Measurements from ENCODE around the gene RLIM.

The RLIM gene

DNA sequence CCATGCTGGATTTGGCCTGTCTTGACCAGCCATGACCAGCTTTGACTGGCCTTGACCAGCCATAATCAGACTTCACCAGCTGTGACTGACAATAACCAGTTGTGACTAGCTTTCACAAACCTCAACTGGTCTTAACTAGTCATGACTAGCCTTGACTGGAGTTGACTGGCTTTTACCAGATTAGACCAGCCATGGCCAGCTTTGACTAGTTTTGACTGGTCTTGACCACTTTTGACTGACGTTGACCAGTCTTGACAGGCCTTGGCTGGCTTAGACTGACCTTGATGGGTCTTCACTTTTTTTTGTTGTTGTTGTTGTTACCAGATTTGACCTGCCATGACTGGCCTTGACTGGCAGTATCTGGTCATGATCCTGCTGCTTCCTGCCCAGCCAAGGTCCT lies 67.4 kb downstream of the RLIM start:
- no peak for TF ChIP-seq EZH2 (IDR thresholded peaks at IDR 0.05; ENCODE audit: borderline replicate concordance, low read depth, low read length, severe bottlenecking)
- TF ChIP-seq, protein P1, sequence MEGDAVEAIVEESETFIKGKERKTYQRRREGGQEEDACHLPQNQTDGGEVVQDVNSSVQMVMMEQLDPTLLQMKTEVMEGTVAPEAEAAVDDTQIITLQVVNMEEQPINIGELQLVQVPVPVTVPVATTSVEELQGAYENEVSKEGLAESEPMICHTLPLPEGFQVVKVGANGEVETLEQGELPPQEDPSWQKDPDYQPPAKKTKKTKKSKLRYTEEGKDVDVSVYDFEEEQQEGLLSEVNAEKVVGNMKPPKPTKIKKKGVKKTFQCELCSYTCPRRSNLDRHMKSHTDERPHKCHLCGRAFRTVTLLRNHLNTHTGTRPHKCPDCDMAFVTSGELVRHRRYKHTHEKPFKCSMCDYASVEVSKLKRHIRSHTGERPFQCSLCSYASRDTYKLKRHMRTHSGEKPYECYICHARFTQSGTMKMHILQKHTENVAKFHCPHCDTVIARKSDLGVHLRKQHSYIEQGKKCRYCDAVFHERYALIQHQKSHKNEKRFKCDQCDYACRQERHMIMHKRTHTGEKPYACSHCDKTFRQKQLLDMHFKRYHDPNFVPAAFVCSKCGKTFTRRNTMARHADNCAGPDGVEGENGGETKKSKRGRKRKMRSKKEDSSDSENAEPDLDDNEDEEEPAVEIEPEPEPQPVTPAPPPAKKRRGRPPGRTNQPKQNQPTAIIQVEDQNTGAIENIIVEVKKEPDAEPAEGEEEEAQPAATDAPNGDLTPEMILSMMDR (IDR thresholded peaks at IDR 0.05; ENCODE audit: borderline replicate concordance, extremely low read depth, low read length, poor library complexity, severe bottlenecking) = no peak
- H3K79me2 ChIP-seq (ENCODE audit: insufficient read depth, low read length) = no peaks in the 10 kb centered on the region
- ATAC-seq (ENCODE audit: insufficient read depth, low read depth) (no peak), DNase-seq (no peak)
- H3K9ac ChIP-seq (ENCODE audit: low read depth, low read length) = no peak overlapping the region
- H3K27ac ChIP-seq (ENCODE audit: low read length) = no peak overlapping the region
- no peaks in the 10 kb centered on the region for H4K20me1 ChIP-seq (ENCODE audit: insufficient read depth, low read length)
- H3K4me3 ChIP-seq (ENCODE audit: low read depth in 1 of 2, low read length in 2 of 2) = no peak overlapping the region
- no peaks in the 10 kb centered on the region for H3K9me3 ChIP-seq (ENCODE audit: insufficient read depth, low read length, severe bottlenecking)
- H3K4me1 ChIP-seq (ENCODE audit: insufficient read depth, low read length) = peaks cover 4% of the 10 kb centered on the region; the same call in 1 of the 2 replicates
- no peak overlapping the region for H3K4me2 ChIP-seq (ENCODE audit: insufficient read depth, low read length)
- no peak overlapping the region for H2AFZ ChIP-seq (ENCODE audit: low read depth, low read length)
- H3K27me3 ChIP-seq (ENCODE audit: insufficient read depth, low read length, poor library complexity) = no peaks in the 10 kb centered on the region
- H3K36me3 ChIP-seq (ENCODE audit: insufficient read depth, low read length) = no peaks in the 10 kb centered on the region

DNA sequence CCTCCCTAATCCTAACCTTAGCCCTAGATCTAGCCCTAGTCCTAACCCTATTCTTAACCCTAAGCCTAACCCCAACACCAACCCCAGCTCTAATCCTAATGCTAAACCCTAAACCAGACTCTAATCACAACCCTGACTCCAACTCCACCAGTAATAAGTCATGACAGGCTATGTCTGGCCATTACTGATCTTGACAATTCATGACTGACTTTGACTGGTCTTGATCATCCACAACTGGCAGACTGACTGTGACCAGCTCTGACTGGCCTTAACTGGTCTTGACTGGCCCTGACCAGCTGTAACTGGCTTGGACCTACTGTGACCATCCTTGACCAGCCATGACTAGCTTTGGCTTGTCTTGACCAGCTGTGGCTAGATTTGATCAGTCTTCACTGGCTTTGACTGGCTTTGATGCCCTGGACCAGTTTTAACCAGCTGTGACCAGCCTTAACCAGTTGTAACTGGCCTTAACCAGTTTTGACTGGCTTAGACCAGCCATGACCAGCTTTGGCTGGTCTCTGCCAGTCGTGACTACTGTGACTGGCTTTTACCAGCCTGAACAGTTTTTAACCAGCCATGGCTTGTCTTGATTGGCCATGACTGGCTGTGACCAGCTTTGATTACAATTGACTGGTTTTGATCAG lies 68.4 kb downstream of the RLIM start:
- no peak overlapping the region for H3K27ac ChIP-seq (ENCODE audit: low read length)
- no peak for DNase-seq
- peaks cover 4% of the 10 kb centered on the region; the same call in 1 of the 2 replicates for H3K4me1 ChIP-seq (ENCODE audit: insufficient read depth, low read length)
- no peaks in the 10 kb centered on the region for H3K79me2 ChIP-seq (ENCODE audit: insufficient read depth, low read length)
- no peaks in the 10 kb centered on the region for H4K20me1 ChIP-seq (ENCODE audit: insufficient read depth, low read length)
- no peak overlapping the region for H3K9ac ChIP-seq (ENCODE audit: low read depth, low read length)
- no peaks in the 10 kb centered on the region for H3K27me3 ChIP-seq (ENCODE audit: insufficient read depth, low read length, poor library complexity)
- no peaks in the 10 kb centered on the region for H3K36me3 ChIP-seq (ENCODE audit: insufficient read depth, low read length)
- H3K4me2 ChIP-seq (ENCODE audit: insufficient read depth, low read length) = no peak overlapping the region
- H2AFZ ChIP-seq (ENCODE audit: low read depth, low read length) = no peak overlapping the region
- no peaks in the 10 kb centered on the region for H3K9me3 ChIP-seq (ENCODE audit: insufficient read depth, low read length, severe bottlenecking)
- TF ChIP-seq, protein P1 (IDR thresholded peaks at IDR 0.05; ENCODE audit: borderline replicate concordance, extremely low read depth, low read length, poor library complexity, severe bottlenecking) = no peak
- TF ChIP-seq EZH2 (IDR thresholded peaks at IDR 0.05; ENCODE audit: borderline replicate concordance, low read depth, low read length, severe bottlenecking) = no peak
- H3K4me3 ChIP-seq (ENCODE audit: low read depth in 1 of 2, low read length in 2 of 2) = no peak overlapping the region
- ATAC-seq (ENCODE audit: insufficient read depth, low read depth) = no peak

DNA sequence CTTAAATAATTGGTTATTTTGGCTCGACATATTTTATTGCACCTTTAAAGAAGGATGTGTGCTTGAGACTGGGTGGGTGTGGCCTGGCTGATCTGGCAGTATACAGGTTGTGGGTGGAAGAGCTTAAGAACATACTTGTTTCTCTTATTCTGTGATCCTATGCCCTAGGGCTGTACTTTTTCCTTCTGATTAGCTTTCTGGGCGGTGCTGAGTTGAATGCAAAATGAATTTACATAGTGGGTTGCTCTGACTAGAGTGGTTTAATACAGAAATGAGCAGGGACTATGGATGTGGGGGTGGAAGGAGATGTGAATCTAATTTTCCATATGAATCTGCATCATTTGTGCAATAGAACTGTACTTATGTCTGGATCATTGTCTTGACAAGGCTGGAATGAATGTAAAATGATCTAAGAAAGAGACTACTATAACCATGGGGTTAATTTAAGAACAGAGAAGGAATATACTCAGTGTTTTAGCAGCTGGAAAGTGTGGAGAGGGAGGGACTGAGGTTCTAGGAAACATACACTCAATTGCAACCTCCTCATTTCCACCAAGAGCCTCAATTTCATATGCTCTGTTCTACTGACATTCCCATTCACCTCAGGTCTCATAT lies 73.7 kb downstream of the RLIM start:
- Histone ChIP-seq H2AFZ (ENCODE audit: low read depth, low read length) (no peak overlapping the region), H3K4me3 (ENCODE audit: low read depth in 1 of 2, low read length in 2 of 2) (no peak overlapping the region), H3K4me2 (ENCODE audit: insufficient read depth, low read length) (no peak overlapping the region), H3K9ac (ENCODE audit: low read depth, low read length) (no peak overlapping the region), H3K9me3 (ENCODE audit: insufficient read depth, low read length, severe bottlenecking) (no peaks in the 10 kb centered on the region), H3K79me2 (ENCODE audit: insufficient read depth, low read length) (no peaks in the 10 kb centered on the region), H3K27ac (ENCODE audit: low read length) (no peak overlapping the region), H3K27me3 (ENCODE audit: insufficient read depth, low read length, poor library complexity) (no peaks in the 10 kb centered on the region), H3K4me1 (ENCODE audit: insufficient read depth, low read length) (no peaks in the 10 kb centered on the region), H4K20me1 (ENCODE audit: insufficient read depth, low read length) (no peaks in the 10 kb centered on the region), H3K36me3 (ENCODE audit: insufficient read depth, low read length) (no peaks in the 10 kb centered on the region)
- DNase-seq (no peak), ATAC-seq (ENCODE audit: insufficient read depth, low read depth) (no peak)
- TF ChIP-seq, protein P1 (IDR thresholded peaks at IDR 0.05; ENCODE audit: borderline replicate concordance, extremely low read depth, low read length, poor library complexity, severe bottlenecking) = no peak
- no peak for TF ChIP-seq EZH2 (IDR thresholded peaks at IDR 0.05; ENCODE audit: borderline replicate concordance, low read depth, low read length, severe bottlenecking)

All from DND-41 (cell line).